Fibroblast of upper back skin (primary cell): Measurements from ENCODE around the gene SDC3.

Experiments used
- DNase-seq: peaks from one replicate; pipeline ENCODE4 v3.0.0-alpha.2; 2013

SDC3 gene

GRCh38 chr1:30887485-30888315 lies 20.9 kb downstream of the SDC3 start:
- DNase-seq, result peak; percentile 80

GRCh38 chr1:30886710-30887428 lies 21.7 kb downstream of the SDC3 start:
- DNase-seq, result no peak

- no peak for DNase-seq
These were observed 22.7 kb downstream of the SDC3 start for GRCh38 chr1:30885570-30886522.

GRCh38 chr1:30884723-30885122 lies 23.8 kb downstream of the SDC3 start:
- no peak for DNase-seq

- no peak for DNase-seq
These were observed 25.0 kb downstream of the SDC3 start for GRCh38 chr1:30883389-30884172.

- no peak for DNase-seq
These were observed 25.7 kb downstream of the SDC3 start for GRCh38 chr1:30882678-30883388.

GRCh38 chr1:30881319-30882181 lies 27.0 kb downstream of the SDC3 start:
- no peak for DNase-seq

GRCh38 chr1:30880678-30881318 lies 27.8 kb downstream of the SDC3 start:
- DNase-seq, result no peak

GRCh38 chr1:30879940-30880677 lies 28.4 kb downstream of the SDC3 start:
- no peak for DNase-seq

- no peak for DNase-seq
These were observed 29.3 kb downstream of the SDC3 start for GRCh38 chr1:30879126-30879786.

GRCh38 chr1:30878559-30878958 lies 30.0 kb downstream of the SDC3 start:
- DNase-seq, result no peak

- no peak for DNase-seq
These were observed 30.5 kb downstream of the SDC3 start for GRCh38 chr1:30878016-30878415.

- DNase-seq, result peak; percentile 89
These were observed 31.2 kb downstream of the SDC3 start for GRCh38 chr1:30877205-30877912.

- no peak for DNase-seq
These were observed 31.9 kb downstream of the SDC3 start for GRCh38 chr1:30876451-30877204.

GRCh38 chr1:30875916-30876315 lies 32.6 kb downstream of the SDC3 start:
- no peak for DNase-seq

- DNase-seq, result no peak
These were observed 33.4 kb downstream of the SDC3 start for GRCh38 chr1:30875197-30875596.

- DNase-seq, result no peak
These were observed 34.4 kb downstream of the SDC3 start for GRCh38 chr1:30874176-30874575.

- DNase-seq, result no peak
These were observed 35.7 kb downstream of the SDC3 start for GRCh38 chr1:30872948-30873263.
